SK-N-SH (cell line): ENCODE results near the gene NUP43. TPM values are rescaled to one million over a fixed set of nuclear protein-coding genes. Genes with fewer than 3 reads are reported as not detected.
A peak's percentile ranks its signal among the peaks of the same experiment; 100 is the strongest.

Experiments
- CTCF ChIA-PET: fragments of 300-600, 350-600 bp; formaldehyde crosslinking; extraction: SDS; loops from one replicate; lab custom pipeline; 2021; lab: Yijun Ruan, JAX
- POLR2A ChIA-PET: fragments of 350-600 bp; sonication (Branson Sonifier 250); formaldehyde crosslinking; extraction: SDS; loops from one replicate; lab custom pipeline; 2020; ENCODE audit warnings: antibody characterized with exemption, inconsistent platforms; lab: Yijun Ruan, JAX
- DNase-seq: peaks from one replicate; pipeline ENCODE4 v3.0.0; 2012
- H2AFZ ChIP-seq: fragments of 200-600 bp; sonication (generic); 2 replicates; pipeline ENCODE4 v1.8.1; 2016; ENCODE audit warnings: antibody characterized with exemption, mild to moderate bottlenecking, low read depth
- H3F3A ChIP-seq: fragments of 200-600 bp; sonication (generic); replicated peaks from 2 replicates; pipeline ENCODE3; 2016; ENCODE audit warnings: antibody characterized with exemption, mild to moderate bottlenecking; ENCODE audit not compliant: insufficient read depth
- H3K27ac ChIP-seq, 2 experiments: fragments of 200-500 bp in 1 of 2; fragments of 200-600 bp in 1 of 2; sonication (Bioruptor generic) in 1 of 2; sonication (generic), shearing (Covaris generic) in 1 of 2; 2 replicates each; pipeline versions ENCODE4 v1.5.1 to v1.6.1; 2014 to 2016; ENCODE audit warnings: low read depth in 2 of 2, inconsistent platforms in 1 of 2, low read length in 1 of 2, mild to moderate bottlenecking in 1 of 2, mixed read lengths in 1 of 2
- H3K27me3 ChIP-seq: fragments of 200-600 bp; sonication (generic), shearing (Covaris generic); 2 replicates; pipeline ENCODE4 v1.6.1; 2016; ENCODE audit warnings: mixed run types; ENCODE audit not compliant: insufficient read depth
- H3K36me3 ChIP-seq, 2 experiments: fragments of 200-500 bp in 1 of 2; fragments of 200-600 bp in 1 of 2; sonication (Bioruptor generic) in 1 of 2; sonication (generic) in 1 of 2; replicated peaks in 1 of 2; 2 replicates each; pipeline versions ENCODE3 to v1.5.1; 2014 to 2016; ENCODE audit warnings: low read length in 1 of 2, mild to moderate bottlenecking in 1 of 2; ENCODE audit not compliant: insufficient read depth in 2 of 2, control insufficient read depth in 1 of 2
- H3K4me1 ChIP-seq, 2 experiments: fragments of 200-500 bp in 1 of 2; fragments of 200-600 bp in 1 of 2; sonication (Bioruptor generic) in 1 of 2; sonication (generic), shearing (Covaris generic) in 1 of 2; 2 replicates each; pipeline versions ENCODE4 v1.5.1 to v1.6.1; 2014 to 2016; ENCODE audit warnings: low read depth in 1 of 2, low read length in 1 of 2, mixed run types in 1 of 2; ENCODE audit not compliant: insufficient read depth in 2 of 2, control insufficient read depth in 1 of 2
- H3K4me2 ChIP-seq: fragments of 200-600 bp; sonication (generic), shearing (Covaris generic); 2 replicates; pipeline ENCODE4 v1.6.1; 2017; ENCODE audit warnings: mixed run types
- H3K4me3 ChIP-seq, 2 experiments: fragments of 200-500 bp in 1 of 2; fragments of 200-600 bp in 1 of 2; sonication (Bioruptor generic) in 1 of 2; sonication (generic), shearing (Covaris generic) in 1 of 2; 2 replicates each; pipeline versions ENCODE4 v1.5.1 to v1.8.1; 2014 to 2016; ENCODE audit warnings: low read depth in 2 of 2, inconsistent platforms in 1 of 2, low read length in 1 of 2, mild to moderate bottlenecking in 1 of 2, mixed read lengths in 1 of 2, moderate library complexity in 1 of 2
- H3K79me2 ChIP-seq: fragments of 200-600 bp; sonication (generic); 2 replicates; pipeline ENCODE4 v1.8.1; 2017; ENCODE audit warnings: mild to moderate bottlenecking; ENCODE audit not compliant: insufficient read depth
- H3K9ac ChIP-seq: fragments of 200-600 bp; sonication (generic); 2 replicates; pipeline ENCODE4 v1.6.1; 2017; ENCODE audit warnings: mixed run types
- H3K9me2 ChIP-seq: fragments of 200-600 bp; sonication (generic); 2 replicates; pipeline ENCODE4 v1.6.1; 2017; ENCODE audit warnings: mixed run types
- H3K9me3 ChIP-seq: fragments of 200-600 bp; sonication (generic); 2 replicates; pipeline ENCODE4 v1.6.1; 2017; ENCODE audit warnings: mixed run types, mild to moderate bottlenecking, moderate library complexity
- H4K20me1 ChIP-seq: fragments of 200-600 bp; sonication (generic); 2 replicates; pipeline ENCODE4 v1.6.1; 2017; ENCODE audit warnings: mild to moderate bottlenecking, mixed run types; ENCODE audit not compliant: insufficient read depth
- ELF1 ChIP-seq: IDR thresholded peaks from 2 replicates; pipeline ENCODE4 v1.4.0; 2012
- EP300 ChIP-seq, 2 experiments: IDR thresholded peaks; 2 replicates each; pipeline versions ENCODE4 v1.4.0 to v1.6.1; 2012; ENCODE audit warnings: borderline replicate concordance in 1 of 2, low read depth in 1 of 2, low read length in 1 of 2
- FOXJ3 ChIP-seq: sonication (generic); formaldehyde crosslinking; IDR thresholded peaks from 2 replicates; pipeline ENCODE4 v1.5.1; 2020; ENCODE audit warnings: mild to moderate bottlenecking, missing genetic modification reagents
- REST ChIP-seq: IDR thresholded peaks from 2 replicates; pipeline ENCODE4 v1.6.1; 2012; ENCODE audit warnings: mild to moderate bottlenecking, low read depth, low read length, moderate library complexity
- TAF1 ChIP-seq: IDR thresholded peaks from 2 replicates; pipeline ENCODE4 v1.6.1; 2012; ENCODE audit warnings: low read depth, mild to moderate bottlenecking, low read length, moderate library complexity, borderline replicate concordance
- TCF12 ChIP-seq: IDR thresholded peaks from 2 replicates; pipeline ENCODE4 v1.4.0; 2012
- TEAD4 ChIP-seq: IDR thresholded peaks from 2 replicates; pipeline ENCODE4 v1.4.0; 2012; ENCODE audit warnings: mild to moderate bottlenecking, borderline replicate concordance; ENCODE audit not compliant: insufficient read depth
- WGBS: methylation state at CpG from one replicate; pipeline ENCODE4 v1.1.6; 2017; ENCODE audit warnings: low lambda C conversion rate; 5-methylcytosine and 5-hydroxymethylcytosine counted together
- polyA plus RNA-seq, 3 experiments: library from polyadenylated mRNA; depleted of rRNA; stranded (reverse); fragments of >200 nt; gene quantifications; 2 replicates each; pipeline ENCODE4 v1.2.3, GENCODE V29; 2012
- TF ChIP-seq, protein P1 (sequence below): IDR thresholded peaks from 2 replicates; pipeline ENCODE4 v1.4.0; 2012; ENCODE audit warnings: low read depth, borderline replicate concordance
- TF ChIP-seq, protein P2 (sequence below): IDR thresholded peaks from 2 replicates; pipeline ENCODE4 v1.4.0; 2012; ENCODE audit warnings: low read depth, borderline replicate concordance

The NUP43 gene
- polyA plus RNA-seq, 1 of the 3 experiments (the other 2 are of a cell fraction) = 10.1 TPM

GRCh38 chr6:149716181-149716963, 30.0 kb downstream of the NUP43 start:
- Histone ChIP-seq H3K4me2 (peak overlapping the region; percentile 90), H3K4me3 (peak overlapping the region; percentile 82 to 89), H3K27ac (peak overlapping the region; percentile 93 to 96; a peak in 3 of 4 replicates), H3K9ac (peak overlapping the region; percentile 98), H3K27me3 (no peaks in the 10 kb centered on the region), H4K20me1 (peaks cover 26% of the 10 kb centered on the region), H3K79me2 (peaks cover 75% of the 10 kb centered on the region), H3K36me3 (peaks cover 0 to 5% of the 10 kb centered on the region in 2 experiments), H3K9me3 (no peaks in the 10 kb centered on the region), H3F3A (peaks cover 9% of the 10 kb centered on the region), H3K9me2 (no peaks in the 10 kb centered on the region), H3K4me1 (peaks cover 0 to 7% of the 10 kb centered on the region in 2 experiments; a peak in 2 of 4 replicates), H2AFZ (no peak overlapping the region)
- 55% methylated on average over 8 of the region's 8 CpGs for WGBS
- ChIA-PET POLR2A (interaction anchor here (1.3 to 2.9 kb wide), 2 partner anchors 12 to 33 kb away, joined by 3 to 8 read pairs; partner anchors contain the start of gene PCMT1), CTCF (interaction anchor here (0.7 to 1.3 kb wide), 3 partner anchors 118 to 171 kb away, joined by 3 read pairs; partner anchors contain the start of gene PPIL4)
- TF ChIP-seq ELF1 = no peak
- no peak for TF ChIP-seq TCF12
- TF ChIP-seq REST = no peak
- TF ChIP-seq, protein P1, sequence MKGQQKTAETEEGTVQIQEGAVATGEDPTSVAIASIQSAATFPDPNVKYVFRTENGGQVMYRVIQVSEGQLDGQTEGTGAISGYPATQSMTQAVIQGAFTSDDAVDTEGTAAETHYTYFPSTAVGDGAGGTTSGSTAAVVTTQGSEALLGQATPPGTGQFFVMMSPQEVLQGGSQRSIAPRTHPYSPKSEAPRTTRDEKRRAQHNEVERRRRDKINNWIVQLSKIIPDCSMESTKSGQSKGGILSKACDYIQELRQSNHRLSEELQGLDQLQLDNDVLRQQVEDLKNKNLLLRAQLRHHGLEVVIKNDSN = no peak
- TF ChIP-seq FOXJ3 = no peak
- TF ChIP-seq, protein P2, sequence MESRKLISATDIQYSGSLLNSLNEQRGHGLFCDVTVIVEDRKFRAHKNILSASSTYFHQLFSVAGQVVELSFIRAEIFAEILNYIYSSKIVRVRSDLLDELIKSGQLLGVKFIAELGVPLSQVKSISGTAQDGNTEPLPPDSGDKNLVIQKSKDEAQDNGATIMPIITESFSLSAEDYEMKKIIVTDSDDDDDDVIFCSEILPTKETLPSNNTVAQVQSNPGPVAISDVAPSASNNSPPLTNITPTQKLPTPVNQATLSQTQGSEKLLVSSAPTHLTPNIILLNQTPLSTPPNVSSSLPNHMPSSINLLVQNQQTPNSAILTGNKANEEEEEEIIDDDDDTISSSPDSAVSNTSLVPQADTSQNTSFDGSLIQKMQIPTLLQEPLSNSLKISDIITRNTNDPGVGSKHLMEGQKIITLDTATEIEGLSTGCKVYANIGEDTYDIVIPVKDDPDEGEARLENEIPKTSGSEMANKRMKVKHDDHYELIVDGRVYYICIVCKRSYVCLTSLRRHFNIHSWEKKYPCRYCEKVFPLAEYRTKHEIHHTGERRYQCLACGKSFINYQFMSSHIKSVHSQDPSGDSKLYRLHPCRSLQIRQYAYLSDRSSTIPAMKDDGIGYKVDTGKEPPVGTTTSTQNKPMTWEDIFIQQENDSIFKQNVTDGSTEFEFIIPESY = no peak
- TF ChIP-seq TEAD4 = no peak
- TF ChIP-seq TAF1 = no peak
- peak; percentile 24 for DNase-seq

DNA sequence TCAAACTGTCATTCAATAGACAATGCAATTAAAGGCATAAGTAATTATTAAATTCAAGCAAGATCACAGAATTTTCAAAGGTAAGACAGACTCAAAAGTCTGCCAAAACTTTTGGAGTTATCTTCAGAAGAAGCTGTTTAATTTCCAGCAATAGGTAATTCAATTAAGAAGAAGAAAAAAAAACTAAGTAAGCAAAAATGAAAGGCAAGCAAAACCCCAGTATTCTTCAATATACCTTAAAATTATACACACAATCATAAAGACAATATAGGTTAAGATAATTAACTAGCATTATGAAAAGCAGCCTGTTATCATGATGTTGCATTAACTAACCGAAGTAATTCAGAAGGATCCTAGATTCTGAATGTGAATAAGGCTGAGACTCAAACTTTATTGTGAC, 31.9 kb downstream of the NUP43 start:
- peaks cover 94% of the 10 kb centered on the region for H3K79me2 ChIP-seq
- no peaks in the 10 kb centered on the region for H3K9me2 ChIP-seq
- H3K36me3 ChIP-seq = peaks cover 0 to 5% of the 10 kb centered on the region in 2 experiments
- H2AFZ ChIP-seq = no peak overlapping the region
- 94% methylated on average over 1 of the region's 1 CpG for WGBS
- H3K9ac ChIP-seq = no peak overlapping the region
- H3K4me3 ChIP-seq = no peak overlapping the region
- DNase-seq = no peak
- no peaks in the 10 kb centered on the region for H3K9me3 ChIP-seq
- peaks cover 44% of the 10 kb centered on the region for H4K20me1 ChIP-seq
- no peak overlapping the region for H3K27ac ChIP-seq
- H3K4me1 ChIP-seq = peaks cover 0 to 7% of the 10 kb centered on the region in 2 experiments; a peak in 2 of 4 replicates
- no peak overlapping the region for H3K4me2 ChIP-seq
- TF ChIP-seq EP300 (IDR thresholded peaks at IDR 0.05; ENCODE audit: borderline replicate concordance in 1 of 2, low read depth in 1 of 2, low read length in 1 of 2) (no peak), TEAD4 (no peak)
- POLR2A ChIA-PET = no interaction called here
- no peaks in the 10 kb centered on the region for H3K27me3 ChIP-seq
- peaks cover 9% of the 10 kb centered on the region for H3F3A ChIP-seq
- CTCF ChIA-PET = no interaction called here
